Measurements from ENCODE around the gene LMTK2.

LMTK2 gene

DNA sequence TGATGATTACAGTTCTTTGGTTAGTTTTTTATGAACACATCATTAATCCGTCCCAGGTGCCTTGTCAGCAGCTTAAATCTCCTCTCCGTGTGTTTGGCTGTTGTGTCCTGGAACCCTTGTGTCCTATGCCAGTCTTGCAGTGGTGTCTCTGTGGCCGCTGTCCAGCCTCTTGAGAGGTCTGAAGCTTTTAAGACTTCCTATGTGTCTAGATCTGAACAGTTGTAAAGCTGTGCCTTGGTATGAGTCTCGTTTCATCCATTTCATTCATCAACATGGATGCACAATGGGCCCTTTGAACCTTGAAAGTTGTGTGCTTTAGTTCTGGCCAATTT, 16.7 kb downstream of the LMTK2 start:
- Histone ChIP-seq H3K79me2 (ENCODE audit: insufficient read depth, low read length) (peaks cover 11% of the 10 kb centered on the region; the same call in 1 of the 2 replicates), H4K20me1 (ENCODE audit: insufficient read depth, low read length, poor library complexity, severe bottlenecking) (peaks cover 6% of the 10 kb centered on the region), H2AFZ (ENCODE audit: low read length) (no peak overlapping the region), H3K9me2 (replicated peaks; ENCODE audit: low read depth, low read length) (no peaks in the 10 kb centered on the region), H3K9ac (ENCODE audit: low read depth, low read length, poor library complexity, severe bottlenecking) (no peak overlapping the region), H3K9me3 (ENCODE audit: insufficient read depth, low read depth, low read length) (no peaks in the 10 kb centered on the region), H3K4me2 (ENCODE audit: low read depth, low read length, poor library complexity, severe bottlenecking) (no peak overlapping the region), H3F3A (ENCODE audit: low read depth) (no peaks in the 10 kb centered on the region), H3K36me3 (ENCODE audit: insufficient read depth, low read length) (0 out of 2 replicates have a peak, but pooled peaks cover 3% of the 10 kb centered on the region), H3K27me3 (ENCODE audit: insufficient read depth, low read length, poor library complexity, severe bottlenecking) (no peaks in the 10 kb centered on the region), H3K4me1 (ENCODE audit: insufficient read depth, low read length, poor library complexity, severe bottlenecking) (no peaks in the 10 kb centered on the region), H3K4me3 (ENCODE audit: low read length, poor library complexity, severe bottlenecking) (no peak overlapping the region)
- TF ChIP-seq, protein P1, sequence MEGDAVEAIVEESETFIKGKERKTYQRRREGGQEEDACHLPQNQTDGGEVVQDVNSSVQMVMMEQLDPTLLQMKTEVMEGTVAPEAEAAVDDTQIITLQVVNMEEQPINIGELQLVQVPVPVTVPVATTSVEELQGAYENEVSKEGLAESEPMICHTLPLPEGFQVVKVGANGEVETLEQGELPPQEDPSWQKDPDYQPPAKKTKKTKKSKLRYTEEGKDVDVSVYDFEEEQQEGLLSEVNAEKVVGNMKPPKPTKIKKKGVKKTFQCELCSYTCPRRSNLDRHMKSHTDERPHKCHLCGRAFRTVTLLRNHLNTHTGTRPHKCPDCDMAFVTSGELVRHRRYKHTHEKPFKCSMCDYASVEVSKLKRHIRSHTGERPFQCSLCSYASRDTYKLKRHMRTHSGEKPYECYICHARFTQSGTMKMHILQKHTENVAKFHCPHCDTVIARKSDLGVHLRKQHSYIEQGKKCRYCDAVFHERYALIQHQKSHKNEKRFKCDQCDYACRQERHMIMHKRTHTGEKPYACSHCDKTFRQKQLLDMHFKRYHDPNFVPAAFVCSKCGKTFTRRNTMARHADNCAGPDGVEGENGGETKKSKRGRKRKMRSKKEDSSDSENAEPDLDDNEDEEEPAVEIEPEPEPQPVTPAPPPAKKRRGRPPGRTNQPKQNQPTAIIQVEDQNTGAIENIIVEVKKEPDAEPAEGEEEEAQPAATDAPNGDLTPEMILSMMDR (conservative IDR thresholded peaks at IDR 0.05; ENCODE audit: low read length): no peak
- TF ChIP-seq EZH2phosphoT487 (IDR thresholded peaks at IDR 0.05; ENCODE audit: borderline replicate concordance): no peak

DNA sequence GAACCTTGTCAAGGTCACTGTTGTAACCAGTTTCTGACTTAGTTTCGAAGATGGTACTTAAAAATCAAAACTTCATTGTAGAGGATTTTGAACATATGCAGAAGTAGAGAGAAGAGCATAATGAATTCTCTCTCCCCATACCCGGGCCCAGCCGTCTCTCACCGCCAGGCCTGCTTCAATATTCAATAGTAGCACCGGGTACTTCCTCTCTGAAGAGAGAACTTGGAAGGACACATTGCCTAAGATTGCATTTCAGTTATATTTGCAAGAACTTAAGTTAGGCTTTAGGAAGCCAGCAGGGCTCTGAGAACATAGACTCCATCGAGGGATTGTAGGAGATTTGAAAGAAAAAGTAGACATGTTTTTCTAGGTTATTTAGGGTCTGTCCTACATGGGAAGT, 19.1 kb downstream of the LMTK2 start:
- Histone ChIP-seq H3K9me2 (replicated peaks; ENCODE audit: low read depth, low read length) (no peaks in the 10 kb centered on the region), H3K27me3 (ENCODE audit: insufficient read depth, low read length, poor library complexity, severe bottlenecking) (no peaks in the 10 kb centered on the region), H4K20me1 (ENCODE audit: insufficient read depth, low read length, poor library complexity, severe bottlenecking) (peaks cover 19% of the 10 kb centered on the region), H3K9me3 (ENCODE audit: insufficient read depth, low read depth, low read length) (no peaks in the 10 kb centered on the region), H3K4me1 (ENCODE audit: insufficient read depth, low read length, poor library complexity, severe bottlenecking) (no peaks in the 10 kb centered on the region), H3K4me3 (ENCODE audit: low read length, poor library complexity, severe bottlenecking) (no peak overlapping the region), H3K79me2 (ENCODE audit: insufficient read depth, low read length) (peaks cover 11% of the 10 kb centered on the region; the same call in 1 of the 2 replicates), H3F3A (ENCODE audit: low read depth) (no peaks in the 10 kb centered on the region), H3K9ac (ENCODE audit: low read depth, low read length, poor library complexity, severe bottlenecking) (no peak overlapping the region), H3K4me2 (ENCODE audit: low read depth, low read length, poor library complexity, severe bottlenecking) (no peak overlapping the region), H2AFZ (ENCODE audit: low read length) (no peak overlapping the region), H3K36me3 (ENCODE audit: insufficient read depth, low read length) (no peaks in the 10 kb centered on the region)
- TF ChIP-seq EZH2phosphoT487 (IDR thresholded peaks at IDR 0.05; ENCODE audit: borderline replicate concordance): no peak
- TF ChIP-seq, protein P1 (conservative IDR thresholded peaks at IDR 0.05; ENCODE audit: low read length): no peak

DNA sequence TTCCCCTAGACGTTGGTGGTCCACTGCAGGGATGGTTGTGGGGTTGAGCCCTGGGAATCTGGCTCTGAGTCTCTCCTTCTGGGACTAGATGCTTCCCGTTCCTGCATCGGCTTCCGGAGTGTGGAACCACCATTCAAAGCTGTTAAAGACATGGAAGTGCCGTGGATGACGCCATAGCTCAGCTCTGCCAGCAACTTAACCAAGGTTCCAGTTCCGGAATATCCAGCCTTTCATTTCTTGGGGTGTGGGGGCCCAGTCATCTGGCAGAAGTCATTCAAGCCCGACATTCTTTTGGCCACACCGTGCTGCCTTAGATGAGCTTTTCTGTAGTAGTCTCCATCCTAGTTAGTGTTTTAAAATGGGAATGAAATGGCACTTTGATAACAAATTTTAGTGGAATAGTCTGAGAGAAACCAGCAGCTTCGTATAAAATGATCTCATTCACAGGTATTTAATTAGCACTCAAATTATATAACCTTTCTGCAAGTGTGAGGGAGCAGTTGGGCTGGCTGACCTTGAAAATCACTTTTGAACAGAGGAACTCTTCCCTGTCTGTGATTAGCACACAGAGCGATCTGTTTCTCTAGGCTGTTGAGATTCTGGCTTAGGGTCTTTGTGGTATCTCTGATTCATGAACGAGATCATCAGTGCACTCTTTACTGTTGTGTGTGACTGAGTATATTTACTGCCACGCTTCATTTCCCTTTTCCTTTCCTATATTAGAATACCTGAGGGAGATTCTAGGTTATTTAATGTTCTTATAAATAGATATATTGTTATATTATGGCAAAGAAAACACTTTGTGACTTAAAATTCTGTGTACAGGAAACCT, 19.9 kb downstream of the LMTK2 start:
- H3K79me2 ChIP-seq (ENCODE audit: insufficient read depth, low read length): peaks cover 11% of the 10 kb centered on the region; the same call in 1 of the 2 replicates
- H4K20me1 ChIP-seq (ENCODE audit: insufficient read depth, low read length, poor library complexity, severe bottlenecking): peaks cover 26% of the 10 kb centered on the region
- H3K4me1 ChIP-seq (ENCODE audit: insufficient read depth, low read length, poor library complexity, severe bottlenecking): peaks cover 7% of the 10 kb centered on the region
- no peaks in the 10 kb centered on the region for H3K27me3 ChIP-seq (ENCODE audit: insufficient read depth, low read length, poor library complexity, severe bottlenecking)
- no peaks in the 10 kb centered on the region for H3F3A ChIP-seq (ENCODE audit: low read depth)
- no peak overlapping the region for H2AFZ ChIP-seq (ENCODE audit: low read length)
- no peaks in the 10 kb centered on the region for H3K36me3 ChIP-seq (ENCODE audit: insufficient read depth, low read length)
- H3K9me3 ChIP-seq (ENCODE audit: insufficient read depth, low read depth, low read length): no peaks in the 10 kb centered on the region
- H3K9ac ChIP-seq (ENCODE audit: low read depth, low read length, poor library complexity, severe bottlenecking): no peak overlapping the region
- no peak overlapping the region for H3K4me2 ChIP-seq (ENCODE audit: low read depth, low read length, poor library complexity, severe bottlenecking)
- TF ChIP-seq EZH2phosphoT487 (IDR thresholded peaks at IDR 0.05; ENCODE audit: borderline replicate concordance): no peak
- TF ChIP-seq, protein P1 (conservative IDR thresholded peaks at IDR 0.05; ENCODE audit: low read length): no peak
- H3K9me2 ChIP-seq (replicated peaks; ENCODE audit: low read depth, low read length): no peaks in the 10 kb centered on the region
- no peak overlapping the region for H3K4me3 ChIP-seq (ENCODE audit: low read length, poor library complexity, severe bottlenecking)

All from Loucy (cell line).